ENCODE results near the gene PHC2. TPM values are rescaled to one million over a fixed set of nuclear protein-coding genes. Genes with fewer than 3 reads are reported as not detected.

PHC2 gene
- total RNA-seq, 1 experiment from 2014 or later: 9.4 TPM

GRCh38 chr1:33305816-33306652 lies 124.9 kb downstream of the PHC2 start:
- Histone ChIP-seq H2AFZ (ENCODE audit: low read length) (no peak overlapping the region), H3K18ac (ENCODE audit: insufficient read length, low read depth, low read length) (no peak overlapping the region), H3K23me2 (ENCODE audit: insufficient read length, low read depth, low read length, poor library complexity, severe bottlenecking) (peaks cover 3% of the 10 kb centered on the region), H3K4me2 (ENCODE audit: insufficient read depth, insufficient read length, low read length) (no peak overlapping the region), H4K5ac (ENCODE audit: insufficient read length, low read depth, low read length) (no peak overlapping the region), H4K20me1 (ENCODE audit: control insufficient read depth, insufficient read depth, insufficient read length) (no peaks in the 10 kb centered on the region), H3K56ac (ENCODE audit: insufficient read length, low read depth, low read length) (no peak overlapping the region), H3K14ac (ENCODE audit: insufficient read depth, low read length) (no peak overlapping the region; the same call in 1 of the 2 replicates), H2BK12ac (ENCODE audit: insufficient read length, low read depth, low read length) (no peak overlapping the region), H3K27ac (ENCODE audit: insufficient read length, low read depth, low read length) (no peak overlapping the region), H3K4ac (ENCODE audit: low read depth, low read length) (no peak overlapping the region), H3K27me3 (ENCODE audit: insufficient read depth, low read length) (peaks cover 4% of the 10 kb centered on the region; the same call in 1 of the 2 replicates), H3T11ph (ENCODE audit: low read length) (no peak overlapping the region), H2BK120ac (ENCODE audit: low read depth, low read length, poor library complexity, severe bottlenecking) (no peak overlapping the region), H3K4me1 (ENCODE audit: insufficient read depth, low read length) (no peaks in the 10 kb centered on the region), H3K79me1 (ENCODE audit: insufficient read depth, low read depth, low read length, poor library complexity, severe bottlenecking) (no peaks in the 10 kb centered on the region), H2AK5ac (ENCODE audit: insufficient read length, low read length) (no peak overlapping the region), H3K23ac (ENCODE audit: insufficient read length, low read depth, low read length) (no peak overlapping the region), H4K8ac (replicated peaks; ENCODE audit: insufficient read length, low read depth, low read length) (no peak overlapping the region), H2BK15ac (ENCODE audit: low read depth, low read length) (no peak overlapping the region), H4K91ac (ENCODE audit: insufficient read length, low read depth, low read length) (no peak overlapping the region), H3K9me3 (ENCODE audit: control insufficient read depth, low read depth, low read length) (no peaks in the 10 kb centered on the region), H2BK20ac (ENCODE audit: low read depth, low read length, poor library complexity, severe bottlenecking) (no peak overlapping the region), H3K79me2 (ENCODE audit: insufficient read depth, low read length) (no peaks in the 10 kb centered on the region), H3K9ac (ENCODE audit: extremely low read depth, insufficient read length, low read length) (no peak overlapping the region), H2BK5ac (ENCODE audit: insufficient read length, low read length) (no peak overlapping the region)
- no CpG with 5 or more reads among the region's 20 CpGs for whole genome bisulfite sequencing (ENCODE audit: extremely low coverage, insufficient read length, low lambda C conversion rate)
- Mint-ChIP-seq H3K4me1 (peaks cover 2 to 5% of the 10 kb centered on the region in 2 experiments; a peak in 3 of 4 replicates), H3K27ac (no peak overlapping the region), H3K4me3 (no peak overlapping the region), H3K27me3 (ENCODE audit: low read depth) (peaks cover 14% of the 10 kb centered on the region), H3K36me3 (ENCODE audit: insufficient read depth in 1 of 3, low read depth in 3 of 3) (peaks cover 0 to 8% (median 7%) of the 10 kb centered on the region in 3 experiments; a peak in 3 of 7 replicates), H3K9me3 (peaks cover 0 to 4% of the 10 kb centered on the region in 2 experiments; a peak in 4 of 5 replicates)
- no peak for DNase-seq
- TF ChIP-seq CTCF (conservative IDR thresholded peaks at IDR 0.05): no peak

Measured in H9 (cell line).